Fibroblast of mammary gland (primary cell): ENCODE measurements around the gene MLIP.
A peak's percentile ranks its signal among the peaks of the same experiment; 100 is the strongest.

Experiments
- DNase-seq: peaks from one replicate; pipeline ENCODE4 v3.0.0-alpha.2; 2010; ENCODE audit warnings: low read depth
- H3K4me3 ChIP-seq: 2 replicates; pipeline ENCODE4 v1.5.1; 2011; ENCODE audit warnings: low read depth, mild to moderate bottlenecking, low read length, moderate library complexity; ENCODE audit not compliant: control insufficient read depth
- TF ChIP-seq, protein P1 (sequence below): conservative IDR thresholded peaks from 2 replicates; pipeline ENCODE4 v1.5.1; 2011; ENCODE audit warnings: low read depth, low read length, inconsistent platforms; ENCODE audit not compliant: control insufficient read depth, insufficient read depth

MLIP gene

DNA sequence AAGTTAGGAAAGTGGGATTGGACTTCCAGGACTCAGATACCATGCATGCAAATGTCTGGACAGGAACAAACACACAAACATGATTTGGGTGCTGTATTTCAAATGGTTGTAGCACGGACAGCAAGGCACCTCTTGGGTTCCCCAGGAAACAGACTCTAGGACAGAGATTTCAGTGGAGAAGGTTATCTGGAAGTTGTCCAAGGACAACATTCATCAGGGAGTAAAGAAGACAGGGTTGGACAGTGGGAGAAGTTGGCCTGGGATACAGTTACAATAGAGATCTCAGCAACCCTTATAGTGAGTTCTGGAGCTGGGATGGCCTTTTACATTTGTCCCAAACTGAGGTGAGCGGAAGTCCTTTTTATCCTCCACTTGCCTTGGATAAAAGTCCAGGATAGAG is 177.2 kb downstream of the MLIP start:
- DNase-seq = no peak
- TF ChIP-seq, protein P1, sequence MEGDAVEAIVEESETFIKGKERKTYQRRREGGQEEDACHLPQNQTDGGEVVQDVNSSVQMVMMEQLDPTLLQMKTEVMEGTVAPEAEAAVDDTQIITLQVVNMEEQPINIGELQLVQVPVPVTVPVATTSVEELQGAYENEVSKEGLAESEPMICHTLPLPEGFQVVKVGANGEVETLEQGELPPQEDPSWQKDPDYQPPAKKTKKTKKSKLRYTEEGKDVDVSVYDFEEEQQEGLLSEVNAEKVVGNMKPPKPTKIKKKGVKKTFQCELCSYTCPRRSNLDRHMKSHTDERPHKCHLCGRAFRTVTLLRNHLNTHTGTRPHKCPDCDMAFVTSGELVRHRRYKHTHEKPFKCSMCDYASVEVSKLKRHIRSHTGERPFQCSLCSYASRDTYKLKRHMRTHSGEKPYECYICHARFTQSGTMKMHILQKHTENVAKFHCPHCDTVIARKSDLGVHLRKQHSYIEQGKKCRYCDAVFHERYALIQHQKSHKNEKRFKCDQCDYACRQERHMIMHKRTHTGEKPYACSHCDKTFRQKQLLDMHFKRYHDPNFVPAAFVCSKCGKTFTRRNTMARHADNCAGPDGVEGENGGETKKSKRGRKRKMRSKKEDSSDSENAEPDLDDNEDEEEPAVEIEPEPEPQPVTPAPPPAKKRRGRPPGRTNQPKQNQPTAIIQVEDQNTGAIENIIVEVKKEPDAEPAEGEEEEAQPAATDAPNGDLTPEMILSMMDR = no peak

DNA sequence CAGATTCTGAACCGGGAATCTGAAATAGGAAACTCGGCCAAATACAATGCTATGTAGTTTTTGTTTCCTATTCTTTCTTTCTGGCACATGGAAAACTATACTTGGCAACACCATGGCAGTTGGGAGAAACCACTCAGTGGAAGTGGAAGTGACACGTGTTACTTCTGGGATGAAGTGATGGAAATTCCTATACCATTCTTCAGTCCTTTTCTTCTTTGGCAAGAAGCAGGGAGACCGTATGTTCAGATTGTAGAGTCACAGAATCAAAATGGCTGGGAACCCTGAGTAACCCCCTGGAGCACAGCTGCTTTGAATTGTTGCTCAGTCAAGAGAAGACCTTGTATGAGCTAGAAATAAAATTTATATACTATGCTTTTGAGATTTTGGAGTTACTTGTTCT is 178.2 kb downstream of the MLIP start:
- TF ChIP-seq, protein P1 = no peak
- no peak overlapping the region for H3K4me3 ChIP-seq
- DNase-seq = no peak

More for the DNA sequence above, 177.2 kb downstream of the MLIP start:
- H3K4me3 ChIP-seq = no peak overlapping the region

- DNase-seq = peak; percentile 87
- no peak overlapping the region for H3K4me3 ChIP-seq
- TF ChIP-seq, protein P1 = no peak
Observed at GRCh38 chr6:54291146-54291545, 179.9 kb downstream of the MLIP start.

- TF ChIP-seq, protein P1 = no peak
- peak; percentile 91 for DNase-seq
- H3K4me3 ChIP-seq = no peak overlapping the region
Observed at GRCh38 chr6:54291738-54292137, 180.5 kb downstream of the MLIP start.

GRCh38 chr6:54294965-54295532 is 183.8 kb downstream of the MLIP start:
- no peak for DNase-seq
- TF ChIP-seq, protein P1 = no peak
- no peak overlapping the region for H3K4me3 ChIP-seq

GRCh38 chr6:54299542-54300269 is 188.5 kb downstream of the MLIP start:
- peak; percentile 90 for DNase-seq
- no peak overlapping the region for H3K4me3 ChIP-seq
- TF ChIP-seq, protein P1 = no peak
